GM23338 (cell line): ENCODE data around the gene EYA3. TPM values are rescaled to one million over a fixed set of nuclear protein-coding genes. Genes with fewer than 3 reads are reported as not detected.

ENCODE experiments used
- ATAC-seq: fragments of 200-7000 bp; cut with Tn5 transposase; 3 replicates; pipeline ENCODE4 v1.9.1; 2020
- DNase-seq: peaks from one replicate; pipeline ENCODE4 v3.0.0-alpha.2; 2015; ENCODE audit warnings: low spot score
- H2AFZ ChIP-seq: fragments of 200-600 bp; sonication (generic); 2 replicates; pipeline ENCODE4 v1.8.0; 2016; ENCODE audit warnings: antibody characterized with exemption, mild to moderate bottlenecking, moderate library complexity
- H3F3A ChIP-seq: fragments of 200-600 bp; sonication (generic); replicated peaks from 2 replicates; pipeline ENCODE4 v1.8.0; 2017; ENCODE audit warnings: antibody characterized with exemption, mixed run types, low read depth
- H3K27ac ChIP-seq: fragments of 200-600 bp; sonication (generic); 2 replicates; pipeline ENCODE4 v1.6.1; 2016; ENCODE audit warnings: low read depth
- H3K27me3 ChIP-seq: fragments of 200-600 bp; sonication (generic); 2 replicates; pipeline ENCODE4 v1.8.0; 2016; ENCODE audit warnings: mild to moderate bottlenecking, mixed run types, moderate library complexity; ENCODE audit not compliant: insufficient read depth
- H3K36me3 ChIP-seq: fragments of 200-600 bp; sonication (generic); 2 replicates; pipeline ENCODE4 v1.8.0; 2016; ENCODE audit warnings: mild to moderate bottlenecking; ENCODE audit not compliant: insufficient read depth
- H3K4me1 ChIP-seq: fragments of 200-600 bp; sonication (generic); 2 replicates; pipeline ENCODE4 v1.8.0; 2016; ENCODE audit warnings: mild to moderate bottlenecking, moderate library complexity; ENCODE audit not compliant: insufficient read depth
- H3K4me2 ChIP-seq: fragments of 200-600 bp; sonication (generic); 2 replicates; pipeline ENCODE4 v1.7.1; 2017; ENCODE audit warnings: mixed run types
- H3K4me3 ChIP-seq: fragments of 200-600 bp; sonication (generic); 2 replicates; pipeline ENCODE4 v1.6.1; 2016; ENCODE audit warnings: mixed run types
- H3K79me2 ChIP-seq: fragments of 200-600 bp; sonication (generic); replicated peaks from 2 replicates; pipeline ENCODE4 v1.8.0; 2017; ENCODE audit warnings: mild to moderate bottlenecking; ENCODE audit not compliant: insufficient read depth
- H3K9me2 ChIP-seq: fragments of 200-600 bp; sonication (generic); 2 replicates; pipeline ENCODE4 v1.8.0; 2017; ENCODE audit not compliant: insufficient read depth
- H4K20me1 ChIP-seq: fragments of 200-600 bp; sonication (generic); replicated peaks from 2 replicates; pipeline ENCODE4 v1.8.0; 2017; ENCODE audit warnings: mild to moderate bottlenecking; ENCODE audit not compliant: insufficient read depth
- H3K27ac Mint-ChIP-seq: 2 replicates; pipeline ENCODE4 v1.8.0; 2020; ENCODE audit warnings: inconsistent platforms, mild to moderate bottlenecking, moderate library complexity, mixed read lengths
- H3K27me3 Mint-ChIP-seq: 3 replicates; pipeline ENCODE4 v1.8.0; 2022; ENCODE audit warnings: low read depth, mild to moderate bottlenecking, moderate library complexity, mixed read lengths, inconsistent platforms; ENCODE audit not compliant: insufficient read depth, poor library complexity
- H3K36me3 Mint-ChIP-seq: 3 replicates; pipeline ENCODE4 v1.8.0; 2021; ENCODE audit warnings: low read depth, mild to moderate bottlenecking, inconsistent platforms, moderate library complexity, mixed read lengths
- H3K4me1 Mint-ChIP-seq: 3 replicates; pipeline ENCODE4 v1.8.0; 2020; ENCODE audit warnings: mild to moderate bottlenecking, inconsistent platforms, mixed read lengths
- H3K4me3 Mint-ChIP-seq: 3 replicates; pipeline ENCODE4 v1.8.0; 2021; ENCODE audit warnings: moderate library complexity, mild to moderate bottlenecking, inconsistent platforms, mixed read lengths
- H3K9me3 Mint-ChIP-seq: 3 replicates; pipeline ENCODE4 v1.8.0; 2020; ENCODE audit warnings: moderate library complexity, mild to moderate bottlenecking, inconsistent platforms, mixed read lengths
- CTCF ChIP-seq, 2 experiments: fragments of 200-600 bp in 1 of 2; sonication (generic) in 1 of 2; conservative IDR thresholded peaks; 2 replicates each; pipeline versions ENCODE4 v1.5.1 to v1.6.1; 2016 to 2017; ENCODE audit warnings: antibody characterized with exemption in 2 of 2, low read depth in 2 of 2, mild to moderate bottlenecking in 2 of 2, moderate library complexity in 1 of 2
- EZH2phosphoT487 ChIP-seq: fragments of 200-600 bp; sonication (generic); IDR thresholded peaks from one replicate; pipeline ENCODE4 v1.8.1; 2018; ENCODE audit warnings: antibody characterized with exemption; ENCODE audit not compliant: unreplicated experiment
- POLR2AphosphoS5 ChIP-seq: IDR thresholded peaks from 2 replicates; pipeline ENCODE4 v1.6.1; 2016; ENCODE audit warnings: antibody characterized with exemption, low read depth
- REST ChIP-seq: IDR thresholded peaks from one replicate; pipeline ENCODE4 v1.6.1; 2018; ENCODE audit warnings: antibody characterized with exemption; ENCODE audit not compliant: unreplicated experiment
- STAT1 ChIP-seq: IDR thresholded peaks from one replicate; pipeline ENCODE4 v1.6.1; 2016; ENCODE audit warnings: antibody characterized with exemption; ENCODE audit not compliant: unreplicated experiment
- ZNF331 ChIP-seq: fragments of 250-450 bp; sonication (Bioruptor Pico); IDR thresholded peaks from 2 replicates; pipeline ENCODE4 v1.5.0; 2020; ENCODE audit warnings: low read depth, mild to moderate bottlenecking, moderate library complexity
- ZNF462 ChIP-seq: fragments of 250-450 bp; sonication (Bioruptor Pico); IDR thresholded peaks from 2 replicates; pipeline ENCODE4 v1.5.0; 2020; ENCODE audit warnings: mild to moderate bottlenecking, moderate library complexity
- polyA plus RNA-seq: library from polyadenylated mRNA; unstranded; fragments of >200 nt; fragmentation: Nextera tagmentation; extraction: Ambion mirVana; gene quantifications from 2 replicates; pipeline ENCODE4 v1.2.1, GENCODE V29; 2016
- total RNA-seq: library from RNA; depleted of rRNA; stranded (reverse); fragments of >200 nt; shearing (Covaris generic); gene quantifications from 2 replicates; pipeline ENCODE4 v1.2.3, GENCODE V29; 2014

EYA3 gene
- total and polyA plus RNA-seq, 2 experiments from 2014 or later, result 12.5 to 33.6 TPM

GRCh38 chr1:27968692-27969091 is 119.7 kb downstream of the EYA3 start:
- ATAC-seq (no peak), DNase-seq (no peak)
- Histone ChIP-seq H2AFZ (no peak overlapping the region), H3K4me3 (no peak overlapping the region), H3K27ac (no peak overlapping the region), H3K36me3 (no peaks in the 10 kb centered on the region; the same call in 1 of the 2 replicates), H3K79me2 (no peaks in the 10 kb centered on the region), H3K4me1 (no peaks in the 10 kb centered on the region), H4K20me1 (0 out of 2 replicates have a peak, but pooled peaks cover 4% of the 10 kb centered on the region), H3K4me2 (no peak overlapping the region), H3K9me2 (no peaks in the 10 kb centered on the region), H3F3A (no peaks in the 10 kb centered on the region), H3K27me3 (no peaks in the 10 kb centered on the region)
- H3K27me3 Mint-ChIP-seq, result peaks cover 8% of the 10 kb centered on the region
- TF ChIP-seq POLR2AphosphoS5 (no peak), ZNF462 (CRISPR knock-in tag) (no peak), ZNF331 (CRISPR knock-in tag) (no peak), EZH2phosphoT487 (no peak), CTCF (conservative IDR thresholded peaks at IDR 0.05; ENCODE audit: low read depth in 2 of 2) (no peak), STAT1 (no peak), REST (no peak)
- H3K4me1 Mint-ChIP-seq, result no peaks in the 10 kb centered on the region
- H3K9me3 Mint-ChIP-seq, result no peaks in the 10 kb centered on the region
- H3K27ac Mint-ChIP-seq, result no peak overlapping the region
- H3K36me3 Mint-ChIP-seq, result peaks cover 6% of the 10 kb centered on the region; the same call in 2 of the 3 replicates
- no peak overlapping the region for H3K4me3 Mint-ChIP-seq
